GM04504 (cell line): ENCODE results near the gene PRPF18.

ENCODE experiments used
- DNase-seq: peaks from one replicate; pipeline ENCODE4 v3.0.0-alpha.2; 2012; ENCODE audit warnings: low read depth

PRPF18 gene

GRCh38 chr10:13642293-13642692 is 55.5 kb downstream of the PRPF18 start:
- no peak for DNase-seq

GRCh38 chr10:13643016-13643415 is 56.3 kb downstream of the PRPF18 start:
- DNase-seq, result no peak

GRCh38 chr10:13644866-13645265 is 58.1 kb downstream of the PRPF18 start:
- DNase-seq, result no peak

GRCh38 chr10:13648425-13648824 is 61.7 kb downstream of the PRPF18 start:
- no peak for DNase-seq

- DNase-seq, result no peak
Observed at GRCh38 chr10:13649844-13650520, 63.2 kb downstream of the PRPF18 start.

GRCh38 chr10:13650961-13651360 is 64.2 kb downstream of the PRPF18 start:
- no peak for DNase-seq

- DNase-seq, result no peak
Observed at GRCh38 chr10:13651969-13652720, 65.4 kb downstream of the PRPF18 start.

- DNase-seq, result no peak
Observed at GRCh38 chr10:13652860-13653259, 66.1 kb downstream of the PRPF18 start.

GRCh38 chr10:13654118-13654830 is 67.5 kb downstream of the PRPF18 start:
- no peak for DNase-seq

GRCh38 chr10:13654846-13655245 is 68.1 kb downstream of the PRPF18 start:
- DNase-seq, result no peak

GRCh38 chr10:13656337-13657100 is 69.8 kb downstream of the PRPF18 start:
- no peak for DNase-seq

GRCh38 chr10:13657101-13657680 is 70.4 kb downstream of the PRPF18 start:
- DNase-seq, result no peak

- no peak for DNase-seq
Observed at GRCh38 chr10:13658264-13658663, 71.5 kb downstream of the PRPF18 start.

- no peak for DNase-seq
Observed at GRCh38 chr10:13658871-13659685, 72.3 kb downstream of the PRPF18 start.

GRCh38 chr10:13659887-13660550 is 73.3 kb downstream of the PRPF18 start:
- peak; percentile 46 for DNase-seq

GRCh38 chr10:13660551-13660920 is 73.8 kb downstream of the PRPF18 start:
- DNase-seq, result peak; percentile 35

- DNase-seq, result no peak
Observed at GRCh38 chr10:13661256-13661655, 74.5 kb downstream of the PRPF18 start.

- DNase-seq, result no peak
Observed at GRCh38 chr10:13665516-13666262, 78.9 kb downstream of the PRPF18 start.

- no peak for DNase-seq
Observed at GRCh38 chr10:13668126-13668525, 81.4 kb downstream of the PRPF18 start.
